EL (cell line): ENCODE measurements around the gene PRICKLE1.

Experiments
- DNase-seq: peaks from one replicate; pipeline ENCODE4 v3.0.0-alpha.2; 2016

PRICKLE1 gene

DNA sequence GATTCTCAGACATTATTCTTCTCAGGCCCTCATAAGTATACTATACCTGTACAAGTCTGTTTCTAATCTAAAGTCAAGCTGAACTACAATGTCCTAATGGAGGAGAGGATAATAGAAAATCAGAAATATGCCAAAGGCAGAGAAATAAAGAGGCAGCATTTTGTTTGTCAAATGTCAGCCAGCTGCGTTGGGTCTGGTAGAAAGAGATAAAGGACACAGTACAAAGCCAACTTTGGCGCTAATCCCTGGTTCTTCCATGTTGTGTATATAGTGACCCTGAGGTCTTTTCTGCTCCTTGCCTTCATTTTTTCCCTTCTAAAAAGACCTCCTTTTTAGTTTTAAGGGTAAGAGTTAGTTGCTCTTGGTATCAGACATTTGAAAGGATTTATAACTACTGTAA is 103.1 kb downstream of the PRICKLE1 start:
- DNase-seq: no peak

DNA sequence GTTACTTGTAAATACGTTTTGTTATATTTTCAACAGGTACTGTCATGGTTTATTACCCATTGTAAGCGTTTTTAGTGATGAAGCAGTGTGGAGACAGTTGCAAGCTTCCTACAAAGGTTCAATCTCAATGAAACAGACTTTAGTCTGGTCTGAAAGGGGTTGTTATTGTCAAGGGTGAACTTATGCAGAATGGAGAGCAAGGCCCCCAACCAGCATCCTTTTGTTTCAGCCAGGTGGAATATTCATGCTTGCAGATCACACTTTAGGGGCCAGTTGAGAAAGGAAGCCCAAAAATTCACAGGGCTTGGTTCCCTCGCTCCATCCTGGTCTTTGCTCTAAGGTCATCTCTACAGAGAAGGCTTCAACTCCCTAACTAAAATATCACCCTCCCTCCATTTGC is 103.7 kb downstream of the PRICKLE1 start:
- no peak for DNase-seq

GRCh38 chr12:42484996-42485395 is 104.5 kb downstream of the PRICKLE1 start:
- DNase-seq: no peak

DNA sequence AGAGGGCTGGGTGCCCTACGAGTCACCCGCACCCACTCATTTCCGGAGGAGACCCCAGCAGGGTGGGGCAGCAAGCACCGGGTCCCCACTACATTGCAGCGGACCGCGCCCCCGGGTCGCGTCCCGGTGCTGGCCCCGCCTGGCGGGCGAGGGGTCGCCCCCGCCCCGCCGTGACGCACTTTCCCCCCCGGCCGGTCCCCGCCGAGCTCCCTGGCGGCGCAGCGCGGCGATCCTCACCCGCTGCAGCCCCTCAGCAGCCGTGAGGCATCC is 106.1 kb downstream of the PRICKLE1 start:
- peak; percentile 55 for DNase-seq

GRCh38 chr12:42482748-42483520 is 106.6 kb downstream of the PRICKLE1 start:
- DNase-seq: peak; percentile 76

GRCh38 chr12:42482041-42482747 is 107.4 kb downstream of the PRICKLE1 start:
- DNase-seq: peak; percentile 34

- no peak for DNase-seq
Measured at GRCh38 chr12:42481368-42481767, 108.2 kb downstream of the PRICKLE1 start.

DNA sequence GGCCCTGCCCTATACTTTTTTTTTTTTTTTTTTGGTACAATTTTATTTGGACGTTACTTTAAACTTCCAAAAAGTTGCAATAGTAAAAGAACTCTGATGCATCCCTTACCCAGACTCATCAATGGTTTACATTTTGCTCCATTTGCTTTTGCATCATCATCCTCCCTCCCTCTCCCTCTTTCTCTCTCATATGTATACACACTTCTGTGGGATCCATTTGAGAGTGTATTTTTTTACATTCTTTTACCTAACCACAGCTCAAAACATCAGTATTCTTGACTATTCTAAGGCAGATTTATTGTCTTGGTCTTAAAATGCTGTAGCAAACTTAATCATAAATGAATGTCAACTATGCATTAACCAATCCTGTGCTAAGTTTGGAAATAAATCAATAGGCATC is 111.6 kb downstream of the PRICKLE1 start:
- DNase-seq: peak; percentile 20

- DNase-seq: no peak
Measured at GRCh38 chr12:42475106-42475505, 114.4 kb downstream of the PRICKLE1 start.

- peak; percentile 63 for DNase-seq
Measured at GRCh38 chr12:42474391-42474790, 115.2 kb downstream of the PRICKLE1 start.

DNA sequence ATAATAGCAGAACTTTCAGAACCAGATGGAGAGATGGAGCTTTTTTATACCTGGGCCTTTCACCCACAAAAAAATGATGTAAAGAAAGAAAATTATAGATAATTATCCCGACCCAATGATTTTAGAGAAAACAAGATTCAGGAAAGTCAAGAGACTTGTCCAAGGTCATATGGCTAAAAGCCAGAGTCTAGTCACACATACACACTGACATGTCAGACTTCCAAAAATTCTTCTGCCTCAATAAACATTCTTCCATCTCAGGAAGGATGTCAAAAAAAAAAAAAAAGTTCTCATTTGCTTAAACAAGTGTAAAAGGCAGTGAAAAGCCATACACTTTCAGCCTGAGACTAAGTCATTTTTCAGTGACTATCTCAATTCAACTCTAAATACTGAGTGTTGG is 116.0 kb downstream of the PRICKLE1 start:
- no peak for DNase-seq

GRCh38 chr12:42473130-42473529 is 116.4 kb downstream of the PRICKLE1 start:
- DNase-seq: peak; percentile 68

DNA sequence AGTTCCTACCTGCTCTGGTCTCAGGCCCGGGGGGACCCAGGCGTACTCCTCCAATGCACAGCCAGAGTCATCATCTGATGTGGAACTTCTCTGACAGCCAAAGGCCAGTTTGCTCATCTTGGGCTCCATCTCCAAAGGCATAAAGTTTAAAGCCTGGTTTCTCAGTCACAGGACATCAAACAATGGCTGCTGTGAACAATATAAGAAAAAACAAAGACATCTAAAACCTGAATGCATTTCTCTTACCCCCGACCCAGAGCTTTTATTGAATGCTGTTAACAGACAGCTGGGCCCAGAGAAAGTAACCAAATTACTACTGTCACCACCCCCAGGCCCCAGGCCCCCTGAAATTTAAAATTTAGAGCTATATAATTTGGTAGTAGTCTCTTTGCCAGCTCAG is 117.2 kb downstream of the PRICKLE1 start:
- no peak for DNase-seq

DNA sequence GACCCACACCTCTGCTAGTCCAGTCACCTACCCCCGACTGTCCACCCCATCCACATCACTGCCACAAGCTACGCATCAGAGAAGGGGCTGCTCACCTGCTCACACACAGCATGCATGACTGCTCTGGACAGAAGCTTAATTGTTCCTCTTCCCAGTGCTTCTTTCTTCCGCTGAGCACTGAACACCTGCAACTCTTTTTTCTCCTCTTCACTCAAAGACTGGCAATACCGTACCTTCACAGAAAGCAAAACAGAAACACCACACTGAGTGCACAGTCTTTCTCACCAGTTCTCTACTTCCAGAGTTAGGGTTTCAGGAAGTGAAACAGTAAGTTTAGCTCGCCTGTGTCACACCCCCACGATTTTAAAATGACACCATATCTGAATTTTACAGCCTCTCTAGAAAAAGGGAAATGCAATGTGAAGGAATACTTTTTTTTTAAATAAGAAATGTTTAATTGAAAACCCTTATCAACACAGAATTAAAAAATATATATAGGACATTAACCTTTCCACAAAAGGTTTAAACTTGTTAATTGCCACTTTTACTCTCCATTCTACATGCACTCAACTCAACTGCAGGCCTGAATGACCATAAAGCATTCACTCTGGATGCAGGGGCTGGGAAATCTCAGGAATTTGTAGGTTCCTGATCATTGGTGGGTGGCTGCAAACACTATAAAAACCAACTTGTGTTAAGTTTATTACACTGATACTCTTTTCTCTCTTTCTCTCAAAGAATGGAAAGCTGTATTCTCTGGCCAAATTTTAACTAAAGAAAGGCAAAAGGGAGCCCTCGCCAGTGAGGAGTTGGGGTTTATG is 120.0 kb downstream of the PRICKLE1 start:
- no peak for DNase-seq

DNA sequence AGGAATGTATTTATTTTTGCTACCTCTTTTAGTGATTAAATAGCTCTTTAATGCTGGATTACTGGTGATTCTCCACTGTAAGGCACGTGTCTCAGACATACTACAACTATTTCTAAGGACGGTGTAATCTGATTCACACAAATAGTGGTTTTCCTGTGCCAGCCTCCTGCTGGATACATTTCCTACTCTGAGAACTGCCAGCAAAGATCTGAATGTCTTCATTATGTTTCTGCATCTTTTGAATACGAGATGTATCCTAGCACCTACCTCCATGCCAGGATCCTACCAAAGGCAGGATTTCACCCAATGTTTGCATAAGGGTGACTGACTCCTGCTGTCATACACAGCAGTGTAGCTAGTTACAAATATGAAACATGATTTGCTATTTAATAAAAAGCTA is 120.6 kb downstream of the PRICKLE1 start:
- DNase-seq: no peak

DNA sequence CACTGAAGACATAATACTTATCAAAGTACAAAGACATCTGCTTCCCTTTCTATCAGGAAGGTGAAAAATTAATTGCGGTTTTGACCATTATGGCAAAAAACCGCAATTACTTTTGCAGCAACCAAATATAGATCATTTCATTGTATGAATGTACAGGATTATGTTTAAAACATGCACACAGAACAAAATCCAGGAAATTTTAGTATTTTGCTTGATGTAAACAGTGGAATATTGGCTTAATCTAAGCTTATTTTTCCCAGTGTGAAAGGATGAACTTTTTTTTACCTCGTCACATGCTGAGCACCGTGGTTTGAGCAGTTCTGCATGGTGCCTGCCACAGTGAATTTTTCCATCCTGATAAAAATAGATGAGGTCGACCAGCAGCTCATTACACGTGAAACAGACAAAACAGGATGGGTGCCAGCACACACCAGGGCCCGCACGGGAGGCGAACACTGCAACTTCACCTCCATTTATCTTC is 121.2 kb downstream of the PRICKLE1 start:
- DNase-seq: no peak

- no peak for DNase-seq
Measured at GRCh38 chr12:42463671-42464070, 125.9 kb downstream of the PRICKLE1 start.

GRCh38 chr12:42462486-42462885 is 127.1 kb downstream of the PRICKLE1 start:
- no peak for DNase-seq

- no peak for DNase-seq
Measured at GRCh38 chr12:42459336-42459847, 130.2 kb downstream of the PRICKLE1 start.

DNA sequence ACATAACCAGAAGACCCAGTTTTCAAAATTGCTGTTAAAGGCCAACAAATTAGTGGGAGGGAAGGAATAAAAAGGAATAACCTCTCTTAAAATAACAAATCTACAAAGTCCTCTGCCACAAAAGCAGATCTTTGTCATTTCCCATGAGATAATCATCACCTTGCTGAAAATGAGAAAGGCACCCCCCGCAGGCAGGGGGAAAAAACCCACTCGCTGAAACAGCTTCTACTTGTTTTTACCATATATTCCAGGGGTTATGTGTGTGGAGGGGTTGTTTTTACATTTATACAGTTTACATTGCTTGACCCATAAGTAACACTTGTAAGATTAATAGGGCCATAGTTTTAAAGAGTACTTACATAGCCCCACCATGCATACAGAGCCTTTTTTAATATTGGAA is 131.0 kb downstream of the PRICKLE1 start:
- DNase-seq: no peak

GRCh38 chr12:42450248-42450647 is 139.3 kb downstream of the PRICKLE1 start:
- DNase-seq: peak; percentile 18

- DNase-seq: no peak
Measured at GRCh38 chr12:42448841-42449240, 140.7 kb downstream of the PRICKLE1 start.

DNA sequence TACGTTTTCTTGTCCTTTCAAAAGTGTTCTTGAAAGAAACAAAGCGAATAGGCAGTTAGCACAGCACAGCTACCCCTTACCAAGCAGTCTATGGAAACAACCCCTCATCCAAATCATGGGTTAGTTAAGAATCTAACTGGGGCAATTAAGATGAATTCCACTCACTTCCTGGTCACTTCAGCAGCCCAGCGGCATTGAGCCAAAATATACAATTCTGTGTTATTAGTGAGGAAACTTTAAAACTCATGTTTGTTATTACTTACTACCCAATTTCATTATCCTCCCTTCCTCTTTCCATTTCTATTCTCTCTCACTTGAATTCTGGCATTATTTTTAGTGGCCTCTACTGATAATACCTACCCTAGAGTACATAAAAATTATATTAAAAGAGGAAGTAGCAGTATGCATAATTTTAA is 142.2 kb downstream of the PRICKLE1 start:
- no peak for DNase-seq
